K562 (cell line): ENCODE results near the gene SMAD7. TPM values are rescaled to one million over a fixed set of nuclear protein-coding genes. Genes with fewer than 3 reads are reported as not detected.

Source experiments
- ATAC-seq: fragments of 200-7000 bp; cut with Tn5 transposase; 3 replicates; pipeline ENCODE4 v1.9.1; 2020; ENCODE audit warnings: moderate library complexity
- BruUV-seq: library from RNA; stranded (reverse); fragments of 400-500 nt; replicated peaks from 2 replicates; lab custom pipeline; 2021; lab: Mats Ljungman, UMichigan
- CTCF ChIA-PET: fragments of 300-600 bp; formaldehyde crosslinking; extraction: SDS; loops from one replicate; lab custom pipeline; 2021; ENCODE audit warnings: low intra/inter-chr PET ratio; lab: Yijun Ruan, JAX
- POLR2A ChIA-PET: fragments of 300-600, 350-650 bp; sonication (Branson Sonifier 250); formaldehyde crosslinking; extraction: SDS; loops from one replicate; lab custom pipeline; 2021; ENCODE audit warnings: antibody characterized with exemption, inconsistent platforms; lab: Yijun Ruan, JAX
- DNase-seq, 4 experiments: peaks; one replicate each; pipeline versions ENCODE4 v3.0.0 to v3.0.0-alpha.2; 2011 to 2018; ENCODE audit warnings: low spot score in 3 of 4, mixed read lengths in 3 of 4; ENCODE audit errors: extremely low read depth in 1 of 4
- FAIRE-seq: peaks from 2 replicates; lab custom pipeline; 2011; peaks lifted over from hg19 to GRCh38; lab: Jason Lieb, UNC
- H2AFZ ChIP-seq: 2 replicates; pipeline ENCODE4 v1.6.0; 2011; ENCODE audit warnings: low read depth, low read length, control low read depth, inconsistent platforms
- H3K27ac ChIP-seq: fragments of 200-600 bp; 3 replicates; pipeline ENCODE4 v1.8.0; 2011; ENCODE audit warnings: low read depth, mild to moderate bottlenecking, control low read depth, inconsistent platforms, low read length, moderate library complexity, mixed read lengths; ENCODE audit errors: extremely low read depth
- H3K27me3 ChIP-seq, 2 experiments: fragments of 300-600 bp in 1 of 2; 2 replicates in 1 of 2; 3 replicates in 1 of 2; pipeline versions ENCODE4 v1.6.0 to v1.8.0; 2011; ENCODE audit warnings: inconsistent platforms in 2 of 2, low read length in 2 of 2, mild to moderate bottlenecking in 1 of 2, mixed read lengths in 1 of 2, moderate library complexity in 1 of 2; ENCODE audit not compliant: control insufficient read depth in 2 of 2, insufficient read depth in 2 of 2
- H3K36me3 ChIP-seq: fragments of 300-600 bp; 3 replicates; pipeline ENCODE4 v1.8.0; 2011; ENCODE audit warnings: mild to moderate bottlenecking, low read length, inconsistent platforms; ENCODE audit not compliant: control insufficient read depth, insufficient read depth
- H3K4me1 ChIP-seq, 2 experiments: fragments of 200-600 bp in 1 of 2; replicated peaks in 1 of 2; 2 replicates in 1 of 2; 3 replicates in 1 of 2; pipeline versions ENCODE4 v1.5.1 to v1.8.0; 2011; ENCODE audit warnings: inconsistent platforms in 2 of 2, low read length in 2 of 2, mild to moderate bottlenecking in 1 of 2, mixed read lengths in 1 of 2, moderate library complexity in 1 of 2; ENCODE audit not compliant: control insufficient read depth in 2 of 2, insufficient read depth in 2 of 2
- H3K4me2 ChIP-seq: 2 replicates; pipeline ENCODE4 v1.6.1; 2011; ENCODE audit warnings: low read length, control low read depth, inconsistent platforms, mixed read lengths; ENCODE audit not compliant: insufficient read depth
- H3K4me3 ChIP-seq: fragments of 200-600 bp; sonication (generic), shearing (Covaris generic); 2 replicates; pipeline ENCODE4 v1.5.1; 2016; ENCODE audit warnings: control low read depth, inconsistent platforms
- H3K79me2 ChIP-seq: fragments of 200-600 bp; 3 replicates; pipeline ENCODE4 v1.8.0; 2011; ENCODE audit warnings: low read length, inconsistent platforms; ENCODE audit not compliant: control insufficient read depth, insufficient read depth
- H3K9ac ChIP-seq, 2 experiments: 2 replicates each; pipeline versions ENCODE4 v1.6.0 to v1.6.1; 2011; ENCODE audit warnings: low read depth in 2 of 2, low read length in 2 of 2, control low read depth in 1 of 2, inconsistent platforms in 1 of 2, mild to moderate bottlenecking in 1 of 2, mixed read lengths in 1 of 2; ENCODE audit not compliant: insufficient read depth in 1 of 2
- H3K9me1 ChIP-seq: one replicate; pipeline ENCODE4 v1.6.0; 2011; ENCODE audit warnings: inconsistent platforms, mild to moderate bottlenecking, low read length, moderate library complexity; ENCODE audit not compliant: control insufficient read depth, insufficient read depth
- H3K9me3 ChIP-seq: replicated peaks from 2 replicates; pipeline ENCODE4 v1.5.1; 2011; ENCODE audit warnings: low read depth, low read length, inconsistent platforms; ENCODE audit not compliant: control insufficient read depth, insufficient read depth
- H4K20me1 ChIP-seq: replicated peaks from 2 replicates; pipeline ENCODE4 v1.6.1; 2011; ENCODE audit warnings: low read length, inconsistent platforms, mixed read lengths; ENCODE audit not compliant: control insufficient read depth, insufficient read depth
- DLX4 ChIP-seq: fragments of 250-450 bp; sonication (Bioruptor Pico); IDR thresholded peaks from 2 replicates; pipeline ENCODE4 v1.6.1; 2021; ENCODE audit warnings: mild to moderate bottlenecking
- E2F8 ChIP-seq: fragments of 450-650 bp; IDR thresholded peaks from 2 replicates; pipeline ENCODE4 v1.7.1; 2018; ENCODE audit warnings: mild to moderate bottlenecking, low read depth; ENCODE audit not compliant: partially characterized antibody
- EZH2 ChIP-seq: IDR thresholded peaks from 2 replicates; pipeline ENCODE4 v1.6.1; 2012; ENCODE audit warnings: low read depth, mild to moderate bottlenecking, inconsistent platforms, low read length, borderline replicate concordance
- HCFC1 ChIP-seq: IDR thresholded peaks from 2 replicates; pipeline ENCODE4 v1.6.1; 2012; ENCODE audit warnings: low read depth, low read length, improper control_type of control experiment
- HNRNPLL ChIP-seq: fragments of 200-400 bp; formaldehyde crosslinking; IDR thresholded peaks from 2 replicates; pipeline ENCODE4 v1.6.1; 2017; ENCODE audit warnings: low read length, low read depth, mild to moderate bottlenecking; ENCODE audit not compliant: poor library complexity, severe bottlenecking
- NONO ChIP-seq, 2 experiments: fragments of 200-400 bp in 1 of 2; fragments of 450-650 bp in 1 of 2; formaldehyde crosslinking in 1 of 2; IDR thresholded peaks; 2 replicates each; pipeline ENCODE4 v1.6.1; 2017; ENCODE audit warnings: low read depth in 2 of 2, mild to moderate bottlenecking in 2 of 2, moderate library complexity in 2 of 2, low read length in 1 of 2
- RFX1 ChIP-seq: fragments of 450-650 bp; IDR thresholded peaks from 2 replicates; pipeline ENCODE4 v1.6.1; 2016; ENCODE audit warnings: mild to moderate bottlenecking, moderate library complexity
- TFAP4 ChIP-seq: sonication (generic); formaldehyde crosslinking; IDR thresholded peaks from 2 replicates; pipeline ENCODE4 v1.8.0; 2022; ENCODE audit warnings: missing genetic modification reagents, mild to moderate bottlenecking, moderate library complexity, borderline replicate concordance
- ZHX1 ChIP-seq: fragments of 150-350 bp; conservative IDR thresholded peaks from 2 replicates; pipeline ENCODE4 v1.6.1; 2014; ENCODE audit warnings: low read length
- ZNF146 ChIP-seq: IDR thresholded peaks from one replicate; pipeline ENCODE4 v1.6.1; 2018; ENCODE audit warnings: missing compliant biosample characterization; ENCODE audit not compliant: unreplicated experiment
- ZNF212 ChIP-seq: fragments of 450-650 bp; formaldehyde crosslinking; IDR thresholded peaks from 2 replicates; pipeline ENCODE4 v1.4.0; 2020; ENCODE audit warnings: mild to moderate bottlenecking
- ZNF24 ChIP-seq: fragments of 450-650 bp; IDR thresholded peaks from 2 replicates; pipeline ENCODE4 v1.6.1; 2016
- ZNF764 ChIP-seq: fragments of 250-450 bp; sonication (Bioruptor Pico); IDR thresholded peaks from 2 replicates; pipeline ENCODE4 v1.4.0; 2020; ENCODE audit warnings: low read depth, mild to moderate bottlenecking, moderate library complexity
- WGBS: fragments of 100-300 bp; shearing (Covaris generic); methylation state at CpG from one replicate; pipeline ENCODE4 v1.1.6; 2016; ENCODE audit warnings: low coverage, mixed read lengths; ENCODE audit not compliant: insufficient coverage; ENCODE audit errors: missing lambda C conversion rate; 5-methylcytosine and 5-hydroxymethylcytosine counted together
- in situ Hi-C: fragments of 300-500 bp; cut with MboI; formaldehyde crosslinking; loops from 4 replicates; pipeline ENCODE4 v1.15.0; 2018; ENCODE audit warnings: inconsistent platforms, mixed read lengths
- intact Hi-C: fragments of 100-400 bp; cut with micrococcal nuclease; formaldehyde crosslinking; loops from 2 replicates; pipeline ENCODE4 v1.14.2; 2022
- polyA plus RNA-seq, 8 experiments: library from polyadenylated mRNA; depleted of rRNA in 4 of 8; stranded (reverse) in 5 of 8; unstranded in 3 of 8; fragments of >200 nt; fragmentation: Nextera tagmentation in 2 of 8; fragmentation: Illumina TruSeq in 1 of 8; extraction: Ambion mirVana in 2 of 8; extraction: Trizol in 1 of 8; gene quantifications; 2 replicates each; pipeline versions ENCODE4 v1.2.1 to v1.2.3, GENCODE V29; 2011 to 2014; ENCODE audit warnings: inconsistent platforms in 1 of 8, missing spikeins in 1 of 8
- total RNA-seq, 7 experiments: library from RNA; depleted of rRNA in 6 of 7; stranded (reverse); fragments of >200 nt in 6 of 7; fragmentation: Illumina TruSeq in 2 of 7; extraction: Trizol in 2 of 7; gene quantifications; 2 replicates each; pipeline versions ENCODE4 v1.2.1 to v1.2.3, GENCODE V29; 2011 to 2021; ENCODE audit warnings: low replicate concordance in 1 of 7

Gene SMAD7
- total and polyA plus RNA-seq, 9 of the 15 experiments (the other 6 are each of a cell fraction or from before 2014, with no cell fraction given) = 0.13 to 3.0 (median 1.6) TPM

- Histone ChIP-seq H3K9me3 (no peaks in the 10 kb centered on the region), H3K27ac (no peak overlapping the region), H3K4me2 (no peak overlapping the region), H3K27me3 (no peaks in the 10 kb centered on the region; a peak in 1 of 5 replicates), H2AFZ (0 out of 2 replicates have a peak overlapping the region, but pooled peaks have one; percentile 70), H4K20me1 (no peaks in the 10 kb centered on the region), H3K36me3 (no peaks in the 10 kb centered on the region), H3K4me1 (peaks cover 0 to 18% of the 10 kb centered on the region in 2 experiments; a peak in 3 of 5 replicates), H3K9ac (no peak overlapping the region), H3K9me1 (no peaks in the 10 kb centered on the region), H3K79me2 (no peaks in the 10 kb centered on the region), H3K4me3 (no peak overlapping the region)
- in situ Hi-C loops = no loop called here
- FAIRE-seq (no peak), ATAC-seq (no peak), DNase-seq (no peak)
- TSS peak; percentile 46 for BruUV-seq
- ChIA-PET POLR2A (interaction anchor here (0.7 to 1.3 kb wide), 2 partner anchors 9 to 35 kb away, joined by 3 to 5 read pairs; no protein-coding TSS in a partner anchor), CTCF (no interaction called here)
- intact Hi-C loops = no loop called here
- WGBS = 41% methylated on average over 10 of the region's 28 CpGs
- no peak for TF ChIP-seq ZNF212 (CRISPR knock-in tag)
- TF ChIP-seq RFX1 = no peak
- TF ChIP-seq EZH2 = no peak
- no peak for TF ChIP-seq E2F8
- no peak for TF ChIP-seq HCFC1
- no peak for TF ChIP-seq ZNF24
- no peak for TF ChIP-seq HNRNPLL
- no peak for TF ChIP-seq ZNF764 (CRISPR knock-in tag)
- TF ChIP-seq ZNF146 (CRISPR knock-in tag) = no peak
- TF ChIP-seq DLX4 (CRISPR knock-in tag) = no peak
- peak; percentile 34; the same call in 1 of the 2 replicates for TF ChIP-seq TFAP4 (CRISPR knock-in tag)
- TF ChIP-seq ZHX1 = no peak
- TF ChIP-seq NONO (IDR thresholded peaks at IDR 0.05; ENCODE audit: low read depth in 2 of 2, low read length in 1 of 2) = no peak
Measured at GRCh38 chr18:48974304-48975119, 23.7 kb upstream of the SMAD7 start.
